Esophagus muscularis mucosa (tissue), 4 donors: Measurements from ENCODE around the gene PTPRB. TPM values are rescaled to one million over a fixed set of nuclear protein-coding genes. Genes with fewer than 3 reads are reported as not detected.

ENCODE experiments used
- DNase-seq: peaks from one replicate; pipeline ENCODE4 v3.0.0-alpha.2; 2017; ENCODE audit errors: extremely low spot score
- H3K27ac ChIP-seq, 4 donors: fragments of 200-600 bp; sonication (generic); replicated peaks in 1 of 4; 1 replicate in 3 of 4; 2 replicates in 1 of 4; pipeline ENCODE4 v1.5.1; 2016 to 2019; ENCODE audit warnings: mild to moderate bottlenecking in 1 of 4
- H3K27me3 ChIP-seq, 4 donors: fragments of 200-600 bp; sonication (generic); one replicate each; pipeline versions ENCODE4 v1.5.1 to v1.6.0; 2016 to 2019
- H3K36me3 ChIP-seq, 4 donors: fragments of 200-600 bp; sonication (generic); one replicate each; pipeline ENCODE4 v1.5.1; 2016 to 2019
- H3K4me1 ChIP-seq, 4 donors: fragments of 200-600 bp; sonication (generic); one replicate each; pipeline ENCODE4 v1.5.1; 2016 to 2019
- H3K4me3 ChIP-seq, 4 donors: fragments of 200-600 bp; sonication (generic); 1 replicate in 2 of 4; 2 replicates in 2 of 4; pipeline ENCODE4 v1.5.1; 2016 to 2019; ENCODE audit warnings: mild to moderate bottlenecking in 4 of 4, moderate library complexity in 1 of 4
- H3K9me3 ChIP-seq, 4 donors: fragments of 200-600 bp; sonication (generic); 1 replicate in 3 of 4; 2 replicates in 1 of 4; pipeline ENCODE4 v1.5.1; 2016 to 2019
- CTCF ChIP-seq, 3 experiments: fragments of 200-600 bp in 2 of 3; fragments of 450-650 bp in 1 of 3; sonication (generic) in 2 of 3; IDR thresholded peaks; one replicate each; pipeline ENCODE4 v1.5.1; 2017 to 2019; ENCODE audit warnings: antibody characterized with exemption in 3 of 3, mild to moderate bottlenecking in 2 of 3, moderate library complexity in 1 of 3
- EP300 ChIP-seq: sonication (generic); formaldehyde crosslinking; IDR thresholded peaks from one replicate; pipeline ENCODE4 v1.6.1; 2017; ENCODE audit warnings: antibody characterized with exemption
- POLR2A ChIP-seq: fragments of 450-650 bp; IDR thresholded peaks from one replicate; pipeline ENCODE4 v1.6.1; 2017; ENCODE audit warnings: antibody characterized with exemption, moderate library complexity, mild to moderate bottlenecking, low read depth
- POLR2AphosphoS5 ChIP-seq, 2 donors: sonication (generic); formaldehyde crosslinking; IDR thresholded peaks; one replicate each; pipeline ENCODE4 v1.6.1; 2017; ENCODE audit warnings: antibody characterized with exemption in 2 of 2
- WGBS: methylation state at CpG from one replicate; pipeline ENCODE4 v1.1.5; 2018; 5-methylcytosine and 5-hydroxymethylcytosine counted together
- intact Hi-C: fragments of 100-400 bp; cut with DNase I; formaldehyde crosslinking; loops from one replicate; pipeline ENCODE4 v1.15.1; 2023
- total RNA-seq, 4 donors: library from RNA; depleted of rRNA; stranded (reverse); fragments of >200 nt; gene quantifications; one replicate each; pipeline versions ENCODE4 v1.1.0 to v1.2.1, GENCODE V29; 2016

The PTPRB gene
- total RNA-seq, 4 donors from 2014 or later = 22.0 to 41.9 (median 30.4) TPM

- intact Hi-C loops = no loop called here
- Histone ChIP-seq H3K9me3 (no peaks in the 10 kb centered on the region), H3K27me3 (no peaks in the 10 kb centered on the region), H3K4me1 (no peaks in the 10 kb centered on the region), H3K4me3 (no peak overlapping the region), H3K36me3 (peaks cover 0 to 80% (median 4%) of the 10 kb centered on the region in 4 donors), H3K27ac (no peak overlapping the region)
- DNase-seq = no peak
- TF ChIP-seq POLR2A (no peak), CTCF (IDR thresholded peaks at IDR 0.05) (no peak), EP300 (no peak), POLR2AphosphoS5 (IDR thresholded peaks at IDR 0.05) (no peak)
- WGBS = 89% methylated on average over 3 of the region's 3 CpGs
These were observed 107.6 kb downstream of the PTPRB start for GRCh38 chr12:70529647-70530046.

GRCh38 chr12:70520847-70521246 lies 116.4 kb downstream of the PTPRB start:
- Histone ChIP-seq H3K4me1 (no peaks in the 10 kb centered on the region), H3K27ac (no peak overlapping the region), H3K27me3 (no peaks in the 10 kb centered on the region), H3K9me3 (peaks cover 0 to 5% (median 2%) of the 10 kb centered on the region in 4 donors), H3K4me3 (no peak overlapping the region), H3K36me3 (peaks cover 0 to 53% (median 1%) of the 10 kb centered on the region in 4 donors)
- WGBS = 89% methylated on average over 1 of the region's 1 CpG
- TF ChIP-seq CTCF (IDR thresholded peaks at IDR 0.05) (no peak), EP300 (no peak), POLR2A (no peak), POLR2AphosphoS5 (IDR thresholded peaks at IDR 0.05) (no peak)
- intact Hi-C loops = no loop called here
- DNase-seq = no peak

- no peak for TF ChIP-seq POLR2A
- no peak for TF ChIP-seq CTCF (IDR thresholded peaks at IDR 0.05)
- no peak for TF ChIP-seq EP300
- no peak for TF ChIP-seq POLR2AphosphoS5 (IDR thresholded peaks at IDR 0.05)
- no peak for DNase-seq
- Histone ChIP-seq H3K4me3 (no peak overlapping the region), H3K27ac (no peak overlapping the region), H3K4me1 (no peaks in the 10 kb centered on the region), H3K9me3 (peaks cover 0 to 4% (median 0%) of the 10 kb centered on the region in 4 donors), H3K27me3 (no peaks in the 10 kb centered on the region), H3K36me3 (no peaks in the 10 kb centered on the region)
- intact Hi-C loops = no loop called here
These were observed 123.8 kb downstream of the PTPRB start for GRCh38 chr12:70513426-70513825.

GRCh38 chr12:70508178-70508577 lies 129.1 kb downstream of the PTPRB start:
- no peak overlapping the region for H3K27ac ChIP-seq
- no peaks in the 10 kb centered on the region for H3K27me3 ChIP-seq
- TF ChIP-seq EP300 (no peak), CTCF (IDR thresholded peaks at IDR 0.05) (no peak), POLR2A (no peak), POLR2AphosphoS5 (IDR thresholded peaks at IDR 0.05) (no peak)
- intact Hi-C loops = no loop called here
- H3K4me3 ChIP-seq = no peak overlapping the region
- 88% methylated on average over 1 of the region's 1 CpG for WGBS
- no peaks in the 10 kb centered on the region for H3K4me1 ChIP-seq
- peaks cover 0 to 5% (median 0%) of the 10 kb centered on the region in 4 donors for H3K9me3 ChIP-seq
- H3K36me3 ChIP-seq = no peaks in the 10 kb centered on the region
- no peak for DNase-seq

GRCh38 chr12:70507442-70507841 lies 129.8 kb downstream of the PTPRB start:
- Histone ChIP-seq H3K36me3 (no peaks in the 10 kb centered on the region), H3K27me3 (no peaks in the 10 kb centered on the region), H3K4me1 (no peaks in the 10 kb centered on the region), H3K4me3 (no peak overlapping the region), H3K27ac (no peak overlapping the region), H3K9me3 (peaks cover 0 to 5% (median 0%) of the 10 kb centered on the region in 4 donors)
- TF ChIP-seq CTCF (IDR thresholded peaks at IDR 0.05) = no peak
- TF ChIP-seq EP300 = no peak
- no peak for TF ChIP-seq POLR2A
- TF ChIP-seq POLR2AphosphoS5 (IDR thresholded peaks at IDR 0.05) = no peak
- 44% methylated on average over 2 of the region's 2 CpGs for WGBS
- intact Hi-C loops = no loop called here
- no peak for DNase-seq
